ENCODE data around the gene FBXO17.
"Not testable (repeated sequence)": the region's sequence is repeated elsewhere in the genome, so short reads cannot be mapped to it uniquely, and the experiment has no call there.

FBXO17 gene

GRCh38 chr19:39003796-39004195 lies 28.3 kb upstream of the FBXO17 start:
- Histone ChIP-seq H3K36me3 (ENCODE audit: control insufficient read depth in 2 of 2, insufficient read depth in 2 of 2, low read length in 2 of 2) (no peaks in the 10 kb centered on the region), H3K9me3 (ENCODE audit: control insufficient read depth in 2 of 2, low read length in 2 of 2) (no peaks in the 10 kb centered on the region), H3K4me1 (ENCODE audit: control insufficient read depth in 2 of 2, insufficient read depth in 2 of 2, low read length in 2 of 2) (no peaks in the 10 kb centered on the region), H3K27ac (ENCODE audit: low read depth in 2 of 2, low read length in 2 of 2) (no peak overlapping the region), H3K27me3 (ENCODE audit: control insufficient read depth in 2 of 2, insufficient read depth in 2 of 2, low read length in 2 of 2) (no peaks in the 10 kb centered on the region), H3K4me3 (ENCODE audit: low read length in 2 of 2) (no peak overlapping the region), H3K9ac (ENCODE audit: low read depth in 1 of 2, low read length in 2 of 2) (no peak overlapping the region)

GRCh38 chr19:39003188-39003587 lies 27.6 kb upstream of the FBXO17 start:
- Histone ChIP-seq H3K4me3 (ENCODE audit: low read length in 2 of 2) (no peak overlapping the region), H3K4me1 (ENCODE audit: control insufficient read depth in 2 of 2, insufficient read depth in 2 of 2, low read length in 2 of 2) (no peaks in the 10 kb centered on the region), H3K36me3 (ENCODE audit: control insufficient read depth in 2 of 2, insufficient read depth in 2 of 2, low read length in 2 of 2) (no peaks in the 10 kb centered on the region), H3K27me3 (ENCODE audit: control insufficient read depth in 2 of 2, insufficient read depth in 2 of 2, low read length in 2 of 2) (no peaks in the 10 kb centered on the region), H3K9ac (ENCODE audit: low read depth in 1 of 2, low read length in 2 of 2) (no peak overlapping the region), H3K27ac (ENCODE audit: low read depth in 2 of 2, low read length in 2 of 2) (no peak overlapping the region), H3K9me3 (ENCODE audit: control insufficient read depth in 2 of 2, low read length in 2 of 2) (no peaks in the 10 kb centered on the region)

- H3K4me1 ChIP-seq (ENCODE audit: control insufficient read depth in 2 of 2, insufficient read depth in 2 of 2, low read length in 2 of 2), result no peaks in the 10 kb centered on the region
- H3K27me3 ChIP-seq (ENCODE audit: control insufficient read depth in 2 of 2, insufficient read depth in 2 of 2, low read length in 2 of 2), result no peaks in the 10 kb centered on the region
- H3K36me3 ChIP-seq (ENCODE audit: control insufficient read depth in 2 of 2, insufficient read depth in 2 of 2, low read length in 2 of 2), result no peaks in the 10 kb centered on the region
- no peak overlapping the region for H3K27ac ChIP-seq (ENCODE audit: low read depth in 2 of 2, low read length in 2 of 2)
- H3K9me3 ChIP-seq (ENCODE audit: control insufficient read depth in 2 of 2, low read length in 2 of 2), result no peaks in the 10 kb centered on the region
- H3K4me3 ChIP-seq (ENCODE audit: low read length in 2 of 2), result no peak overlapping the region
- no peak overlapping the region for H3K9ac ChIP-seq (ENCODE audit: low read depth in 1 of 2, low read length in 2 of 2)
Observed at GRCh38 chr19:39001041-39001440, 25.5 kb upstream of the FBXO17 start.

GRCh38 chr19:38997576-38997975 lies 22.0 kb upstream of the FBXO17 start:
- H3K9ac ChIP-seq (ENCODE audit: low read depth in 1 of 2, low read length in 2 of 2); H3K27ac ChIP-seq (ENCODE audit: low read depth in 2 of 2, low read length in 2 of 2); H3K4me1 ChIP-seq (ENCODE audit: control insufficient read depth in 2 of 2, insufficient read depth in 2 of 2, low read length in 2 of 2); H3K9me3 ChIP-seq (ENCODE audit: control insufficient read depth in 2 of 2, low read length in 2 of 2); H3K4me3 ChIP-seq (ENCODE audit: low read length in 2 of 2); H3K27me3 ChIP-seq (ENCODE audit: control insufficient read depth in 2 of 2, insufficient read depth in 2 of 2, low read length in 2 of 2); H3K36me3 ChIP-seq (ENCODE audit: control insufficient read depth in 2 of 2, insufficient read depth in 2 of 2, low read length in 2 of 2): not testable (repeated sequence)

GRCh38 chr19:38993271-38993670 lies 17.7 kb upstream of the FBXO17 start:
- Histone ChIP-seq H3K4me1 (ENCODE audit: control insufficient read depth in 2 of 2, insufficient read depth in 2 of 2, low read length in 2 of 2) (no peaks in the 10 kb centered on the region), H3K4me3 (ENCODE audit: low read length in 2 of 2) (no peak overlapping the region), H3K27ac (ENCODE audit: low read depth in 2 of 2, low read length in 2 of 2) (no peak overlapping the region), H3K9ac (ENCODE audit: low read depth in 1 of 2, low read length in 2 of 2) (no peak overlapping the region), H3K9me3 (ENCODE audit: control insufficient read depth in 2 of 2, low read length in 2 of 2) (no peaks in the 10 kb centered on the region), H3K27me3 (ENCODE audit: control insufficient read depth in 2 of 2, insufficient read depth in 2 of 2, low read length in 2 of 2) (peaks cover 0 to 2% of the 10 kb centered on the region in 2 donors), H3K36me3 (ENCODE audit: control insufficient read depth in 2 of 2, insufficient read depth in 2 of 2, low read length in 2 of 2) (no peaks in the 10 kb centered on the region)

GRCh38 chr19:38990949-38991697 lies 15.6 kb upstream of the FBXO17 start:
- Histone ChIP-seq H3K27me3 (ENCODE audit: control insufficient read depth in 2 of 2, insufficient read depth in 2 of 2, low read length in 2 of 2) (peaks cover 0 to 2% of the 10 kb centered on the region in 2 donors), H3K9ac (ENCODE audit: low read depth in 1 of 2, low read length in 2 of 2) (no peak overlapping the region), H3K27ac (ENCODE audit: low read depth in 2 of 2, low read length in 2 of 2) (no peak overlapping the region), H3K4me1 (ENCODE audit: control insufficient read depth in 2 of 2, insufficient read depth in 2 of 2, low read length in 2 of 2) (no peaks in the 10 kb centered on the region), H3K9me3 (ENCODE audit: control insufficient read depth in 2 of 2, low read length in 2 of 2) (no peaks in the 10 kb centered on the region), H3K4me3 (ENCODE audit: low read length in 2 of 2) (no peak overlapping the region), H3K36me3 (ENCODE audit: control insufficient read depth in 2 of 2, insufficient read depth in 2 of 2, low read length in 2 of 2) (no peaks in the 10 kb centered on the region)

GRCh38 chr19:38989614-38990013 lies 14.1 kb upstream of the FBXO17 start:
- not testable (repeated sequence) for H3K4me3 ChIP-seq (ENCODE audit: low read length in 2 of 2); H3K4me1 ChIP-seq (ENCODE audit: control insufficient read depth in 2 of 2, insufficient read depth in 2 of 2, low read length in 2 of 2); H3K27me3 ChIP-seq (ENCODE audit: control insufficient read depth in 2 of 2, insufficient read depth in 2 of 2, low read length in 2 of 2); H3K9me3 ChIP-seq (ENCODE audit: control insufficient read depth in 2 of 2, low read length in 2 of 2); H3K27ac ChIP-seq (ENCODE audit: low read depth in 2 of 2, low read length in 2 of 2); H3K36me3 ChIP-seq (ENCODE audit: control insufficient read depth in 2 of 2, insufficient read depth in 2 of 2, low read length in 2 of 2); H3K9ac ChIP-seq (ENCODE audit: low read depth in 1 of 2, low read length in 2 of 2)

- H3K4me1 ChIP-seq (ENCODE audit: control insufficient read depth in 2 of 2, insufficient read depth in 2 of 2, low read length in 2 of 2), result no peaks in the 10 kb centered on the region
- H3K9ac ChIP-seq (ENCODE audit: low read depth in 1 of 2, low read length in 2 of 2), result no peak overlapping the region
- peaks cover 0 to 2% of the 10 kb centered on the region in 2 donors for H3K27me3 ChIP-seq (ENCODE audit: control insufficient read depth in 2 of 2, insufficient read depth in 2 of 2, low read length in 2 of 2)
- H3K4me3 ChIP-seq (ENCODE audit: low read length in 2 of 2), result no peak overlapping the region
- no peaks in the 10 kb centered on the region for H3K36me3 ChIP-seq (ENCODE audit: control insufficient read depth in 2 of 2, insufficient read depth in 2 of 2, low read length in 2 of 2)
- H3K9me3 ChIP-seq (ENCODE audit: control insufficient read depth in 2 of 2, low read length in 2 of 2), result no peaks in the 10 kb centered on the region
- no peak overlapping the region for H3K27ac ChIP-seq (ENCODE audit: low read depth in 2 of 2, low read length in 2 of 2)
Observed at GRCh38 chr19:38989066-38989605, 13.6 kb upstream of the FBXO17 start.

GRCh38 chr19:38988627-38989026 lies 13.1 kb upstream of the FBXO17 start:
- H3K4me1 ChIP-seq (ENCODE audit: control insufficient read depth in 2 of 2, insufficient read depth in 2 of 2, low read length in 2 of 2); H3K27me3 ChIP-seq (ENCODE audit: control insufficient read depth in 2 of 2, insufficient read depth in 2 of 2, low read length in 2 of 2); H3K4me3 ChIP-seq (ENCODE audit: low read length in 2 of 2); H3K9ac ChIP-seq (ENCODE audit: low read depth in 1 of 2, low read length in 2 of 2); H3K27ac ChIP-seq (ENCODE audit: low read depth in 2 of 2, low read length in 2 of 2); H3K9me3 ChIP-seq (ENCODE audit: control insufficient read depth in 2 of 2, low read length in 2 of 2); H3K36me3 ChIP-seq (ENCODE audit: control insufficient read depth in 2 of 2, insufficient read depth in 2 of 2, low read length in 2 of 2): not testable (repeated sequence)

GRCh38 chr19:38987745-38988144 lies 12.2 kb upstream of the FBXO17 start:
- H3K27me3 ChIP-seq (ENCODE audit: control insufficient read depth in 2 of 2, insufficient read depth in 2 of 2, low read length in 2 of 2); H3K9ac ChIP-seq (ENCODE audit: low read depth in 1 of 2, low read length in 2 of 2); H3K36me3 ChIP-seq (ENCODE audit: control insufficient read depth in 2 of 2, insufficient read depth in 2 of 2, low read length in 2 of 2); H3K27ac ChIP-seq (ENCODE audit: low read depth in 2 of 2, low read length in 2 of 2); H3K4me1 ChIP-seq (ENCODE audit: control insufficient read depth in 2 of 2, insufficient read depth in 2 of 2, low read length in 2 of 2); H3K4me3 ChIP-seq (ENCODE audit: low read length in 2 of 2); H3K9me3 ChIP-seq (ENCODE audit: control insufficient read depth in 2 of 2, low read length in 2 of 2): not testable (repeated sequence)

Data from mucosa of rectum (tissue), 2 donors.